Subcutaneous adipose tissue (tissue), 4 donors: ENCODE data around the gene FAM53B. TPM values are rescaled to one million over a fixed set of nuclear protein-coding genes. Genes with fewer than 3 reads are reported as not detected.

Experiments
- total RNA-seq, 4 donors: library from RNA; depleted of rRNA; stranded (reverse); fragments of >200 nt; gene quantifications; one replicate each; pipeline ENCODE4 v1.1.0, GENCODE V29; 2016
- TF ChIP-seq, protein P1 (sequence below): fragments of 450-650 bp; IDR thresholded peaks from one replicate; pipeline ENCODE4 v1.5.1; 2016; ENCODE audit warnings: low read depth, mild to moderate bottlenecking, control low read depth, antibody characterized with exemption, moderate library complexity

The FAM53B gene
- total RNA-seq, 4 donors from 2014 or later = 13.5 to 39.2 (median 29.5) TPM

DNA sequence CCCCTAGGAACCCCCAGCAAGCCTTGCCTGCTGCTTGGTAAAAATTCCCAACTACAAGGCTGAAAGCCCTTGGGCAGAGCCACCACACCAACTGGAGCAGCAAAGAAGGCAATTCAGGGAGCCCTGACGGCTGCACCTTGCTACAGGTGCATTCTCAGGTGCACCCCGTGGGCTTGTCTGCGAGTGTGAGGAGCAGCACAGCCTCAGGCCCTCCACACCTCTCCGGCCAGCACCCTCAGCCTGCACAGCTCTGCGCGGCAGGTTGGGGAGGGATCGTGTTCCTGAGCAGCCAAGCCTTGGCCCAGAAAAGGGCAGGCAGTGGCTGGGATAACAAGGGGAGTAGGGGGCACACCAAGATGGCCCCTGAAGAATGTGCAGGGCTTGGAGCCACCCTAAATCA, 104.1 kb downstream of the FAM53B start:
- TF ChIP-seq, protein P1, sequence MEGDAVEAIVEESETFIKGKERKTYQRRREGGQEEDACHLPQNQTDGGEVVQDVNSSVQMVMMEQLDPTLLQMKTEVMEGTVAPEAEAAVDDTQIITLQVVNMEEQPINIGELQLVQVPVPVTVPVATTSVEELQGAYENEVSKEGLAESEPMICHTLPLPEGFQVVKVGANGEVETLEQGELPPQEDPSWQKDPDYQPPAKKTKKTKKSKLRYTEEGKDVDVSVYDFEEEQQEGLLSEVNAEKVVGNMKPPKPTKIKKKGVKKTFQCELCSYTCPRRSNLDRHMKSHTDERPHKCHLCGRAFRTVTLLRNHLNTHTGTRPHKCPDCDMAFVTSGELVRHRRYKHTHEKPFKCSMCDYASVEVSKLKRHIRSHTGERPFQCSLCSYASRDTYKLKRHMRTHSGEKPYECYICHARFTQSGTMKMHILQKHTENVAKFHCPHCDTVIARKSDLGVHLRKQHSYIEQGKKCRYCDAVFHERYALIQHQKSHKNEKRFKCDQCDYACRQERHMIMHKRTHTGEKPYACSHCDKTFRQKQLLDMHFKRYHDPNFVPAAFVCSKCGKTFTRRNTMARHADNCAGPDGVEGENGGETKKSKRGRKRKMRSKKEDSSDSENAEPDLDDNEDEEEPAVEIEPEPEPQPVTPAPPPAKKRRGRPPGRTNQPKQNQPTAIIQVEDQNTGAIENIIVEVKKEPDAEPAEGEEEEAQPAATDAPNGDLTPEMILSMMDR = no peak

DNA sequence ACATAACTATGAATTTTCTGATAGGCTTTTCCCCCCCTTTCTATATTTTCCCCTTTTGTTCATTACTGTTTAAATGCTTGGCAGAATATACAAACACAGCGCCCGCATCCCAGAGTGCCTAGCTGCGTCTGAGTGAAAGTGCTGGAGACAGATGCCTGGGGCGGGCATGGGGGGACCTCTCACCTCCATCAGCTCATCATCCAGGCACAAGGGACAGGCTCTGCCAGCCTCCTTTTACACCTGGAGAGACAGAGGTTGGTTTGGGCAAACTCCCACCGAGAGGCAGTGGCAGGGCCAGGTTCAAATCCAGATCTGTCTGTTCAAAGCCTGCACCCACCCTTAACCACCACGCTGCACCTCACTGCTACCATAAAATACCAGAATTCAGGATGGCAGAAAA, 104.5 kb downstream of the FAM53B start:
- TF ChIP-seq, protein P1 = no peak

DNA sequence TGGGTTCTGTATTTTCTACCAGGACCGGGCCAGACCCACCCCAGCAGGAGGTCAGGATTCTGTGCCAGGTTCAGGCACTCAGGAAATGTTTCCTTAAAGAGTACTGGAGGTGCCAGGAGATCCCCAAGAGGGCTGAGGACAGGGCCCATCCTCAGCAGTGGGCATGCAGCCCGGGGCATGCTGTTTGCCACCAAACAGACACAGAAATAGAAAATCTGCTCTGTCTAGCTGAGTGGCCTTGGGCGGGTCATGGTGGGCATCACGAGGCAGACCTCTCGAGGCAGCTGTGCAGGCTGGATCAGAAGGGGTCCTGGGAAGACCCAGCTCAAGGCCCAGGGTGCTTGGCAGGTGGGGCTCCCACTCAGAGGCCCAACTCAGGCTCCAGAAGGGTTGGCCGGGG, 105.0 kb downstream of the FAM53B start:
- TF ChIP-seq, protein P1 = no peak

DNA sequence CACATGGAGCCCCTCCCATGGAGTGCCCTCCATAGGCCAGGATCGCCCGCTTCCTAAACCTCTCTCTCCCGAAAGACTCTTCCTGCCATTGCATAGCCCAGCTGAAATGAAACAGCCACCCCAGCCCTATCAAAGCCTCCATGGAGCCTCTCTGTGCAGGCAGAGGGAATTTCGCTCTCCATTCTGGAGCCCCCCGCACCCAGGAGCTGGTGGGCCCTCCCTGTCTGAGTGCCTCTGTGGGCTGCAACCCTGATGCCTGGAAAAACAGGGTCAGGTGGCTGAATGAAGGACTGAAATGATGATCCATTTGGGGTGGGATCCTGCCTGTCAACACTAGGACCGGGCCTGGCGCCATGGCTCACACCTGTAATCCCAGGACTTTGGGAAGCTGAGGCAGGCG, 106.4 kb downstream of the FAM53B start:
- TF ChIP-seq, protein P1 = no peak

DNA sequence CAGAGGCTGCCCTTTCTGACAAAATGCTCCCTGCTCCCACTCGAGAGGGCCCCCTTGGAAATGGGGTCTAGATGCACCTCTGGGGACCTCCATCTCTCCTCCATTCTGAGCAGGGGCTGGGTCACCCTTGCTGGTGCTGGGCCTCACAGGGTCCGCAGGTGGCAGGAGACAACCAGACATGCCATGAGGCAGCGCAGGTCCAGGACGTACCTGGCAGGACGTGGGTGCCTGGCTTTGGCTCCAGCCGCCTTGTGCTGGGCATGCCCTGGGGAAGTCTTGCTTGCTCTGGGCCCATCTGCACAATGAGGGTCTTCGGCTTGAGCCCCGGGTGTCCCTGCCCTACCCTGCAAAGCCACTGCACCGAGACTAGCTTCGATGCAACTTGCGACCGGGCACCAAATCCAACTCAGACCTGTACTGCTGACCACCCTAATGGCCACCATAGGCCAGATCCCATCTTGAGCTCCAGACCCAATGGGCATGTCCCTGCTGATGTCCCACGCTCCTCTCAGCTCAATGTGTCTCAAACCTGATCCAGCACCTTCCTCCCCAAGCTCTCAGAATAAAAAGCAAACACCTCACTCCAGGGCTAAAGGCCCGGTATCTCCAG, 107.0 kb downstream of the FAM53B start:
- TF ChIP-seq, protein P1 = no peak

DNA sequence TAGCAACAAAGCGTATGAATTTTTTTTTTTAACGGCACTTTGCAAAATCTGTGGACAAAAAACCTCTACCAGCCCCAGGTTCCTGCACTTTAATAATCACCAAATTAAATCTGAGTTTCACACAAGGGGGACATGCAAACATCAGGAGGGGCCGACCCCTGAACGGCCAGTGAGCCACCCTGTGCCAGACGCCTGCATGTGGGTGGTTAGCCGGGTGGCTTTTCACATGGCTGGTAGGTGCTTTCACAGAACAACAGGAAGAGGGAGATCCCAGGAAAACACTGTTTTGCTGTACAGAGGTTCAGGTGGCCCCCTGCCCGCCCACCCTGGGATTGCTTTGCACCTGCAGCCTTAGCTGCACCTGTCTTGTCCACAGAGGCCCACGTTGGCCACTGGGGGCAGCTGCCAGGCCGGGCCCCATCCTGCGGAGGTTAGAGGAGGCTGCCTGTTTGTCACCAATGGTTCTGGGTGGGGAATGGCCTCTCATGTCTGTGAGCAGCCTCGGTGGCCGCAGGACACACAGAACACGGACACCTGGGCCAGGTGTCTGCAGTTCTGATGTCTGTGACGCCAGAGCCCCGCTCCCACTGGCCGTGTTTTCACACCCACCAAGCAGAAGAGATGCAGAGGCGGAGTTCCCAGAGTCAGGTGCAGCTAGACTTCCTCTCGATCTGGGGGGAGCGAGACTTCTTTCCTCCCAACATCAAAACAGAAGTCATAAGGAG, 107.7 kb downstream of the FAM53B start:
- TF ChIP-seq, protein P1 = no peak

DNA sequence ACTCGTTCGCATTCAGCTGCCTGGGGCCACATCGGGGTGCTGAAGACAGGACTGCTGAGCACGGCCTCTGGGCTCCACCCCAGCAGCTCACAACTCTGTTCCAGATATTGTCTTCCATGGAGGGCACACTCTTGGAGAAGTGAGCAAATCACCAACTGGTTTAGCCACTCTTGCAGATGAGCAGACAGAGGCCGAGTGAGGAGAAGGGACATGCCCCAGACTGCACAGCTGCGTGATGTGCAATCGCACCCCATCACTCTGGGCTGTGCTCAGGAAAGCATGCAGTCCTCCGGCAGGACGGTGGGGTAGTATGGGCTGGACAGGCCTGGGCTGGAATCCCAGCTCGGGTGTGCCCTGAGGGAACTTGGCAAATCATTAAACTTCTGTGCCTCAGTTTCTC, 111.6 kb downstream of the FAM53B start:
- TF ChIP-seq, protein P1 = no peak
